CD4-positive, alpha-beta T cell (primary cell): ENCODE data around the gene UGT3A1. TPM values are rescaled to one million over a fixed set of nuclear protein-coding genes. Genes with fewer than 3 reads are reported as not detected.

Source experiments
- ATAC-seq: fragments of 200-7000 bp; cut with Tn5 transposase; one replicate; pipeline ENCODE4 v1.10.0; 2022; ENCODE audit warnings: mild to moderate bottlenecking; ENCODE audit not compliant: poor library complexity
- CTCF ChIA-PET: fragments of 350-600 bp; sonication (Branson Sonifier 250); formaldehyde crosslinking; loops from one replicate; lab custom pipeline; 2021; ENCODE audit warnings: antibody characterized with exemption, inconsistent platforms; lab: Charles Lee
- POLR2A ChIA-PET: fragments of 350-600 bp; sonication (Branson Sonifier 250); formaldehyde crosslinking; loops from one replicate; lab custom pipeline; 2021; ENCODE audit warnings: antibody characterized with exemption, inconsistent platforms; lab: Charles Lee
- DNase-seq, 14 experiments: peaks; one replicate each; pipeline ENCODE4 v3.0.0-alpha.2; 2013 to 2020; ENCODE audit warnings: mixed read lengths in 2 of 14
- H3K27ac ChIP-seq, 2 donors: one replicate each; pipeline versions ENCODE4 v1.5.1 to v1.7.0; 2013; ENCODE audit warnings: low read length in 2 of 2, low read depth in 1 of 2, mild to moderate bottlenecking in 1 of 2
- H3K27me3 ChIP-seq, 2 experiments: 1 replicate in 1 of 2; 2 replicates in 1 of 2; pipeline versions ENCODE4 v1.6.1 to v1.7.0; 2013; ENCODE audit warnings: low read length in 2 of 2, control low read depth in 1 of 2, mild to moderate bottlenecking in 1 of 2, moderate library complexity in 1 of 2; ENCODE audit not compliant: insufficient read depth in 2 of 2, control insufficient read depth in 1 of 2
- H3K36me3 ChIP-seq: one replicate; pipeline ENCODE4 v1.6.1; 2013; ENCODE audit warnings: low read length, control low read depth; ENCODE audit not compliant: insufficient read depth
- H3K4me1 ChIP-seq: one replicate; pipeline ENCODE4 v1.6.1; 2013; ENCODE audit warnings: low read length, control low read depth; ENCODE audit not compliant: insufficient read depth
- H3K4me3 ChIP-seq: one replicate; pipeline ENCODE4 v1.5.1; 2013; ENCODE audit warnings: mild to moderate bottlenecking, low read length, moderate library complexity
- H3K9me3 ChIP-seq, 2 experiments: 1 replicate in 1 of 2; 2 replicates in 1 of 2; pipeline versions ENCODE4 v1.6.1 to v1.7.0; 2013; ENCODE audit warnings: low read length in 2 of 2, mild to moderate bottlenecking in 2 of 2, control low read depth in 1 of 2, moderate library complexity in 1 of 2; ENCODE audit not compliant: control insufficient read depth in 1 of 2, insufficient read depth in 1 of 2
- H3K27ac Mint-ChIP-seq: one replicate; pipeline ENCODE4 v1.8.0; 2020; ENCODE audit warnings: mixed read lengths
- H3K27me3 Mint-ChIP-seq: one replicate; pipeline ENCODE4 v1.8.0; 2021; ENCODE audit warnings: mixed read lengths
- H3K36me3 Mint-ChIP-seq: one replicate; pipeline ENCODE4 v1.8.0; 2021; ENCODE audit warnings: low read depth, mixed read lengths
- H3K4me1 Mint-ChIP-seq: one replicate; pipeline ENCODE4 v1.8.0; 2021; ENCODE audit warnings: low read depth, mixed read lengths
- H3K4me3 Mint-ChIP-seq: one replicate; pipeline ENCODE4 v1.8.0; 2020; ENCODE audit warnings: mild to moderate bottlenecking, mixed read lengths
- H3K9me3 Mint-ChIP-seq: one replicate; pipeline ENCODE4 v1.8.0; 2020; ENCODE audit warnings: mixed read lengths
- intact Hi-C, 2 experiments: fragments of 100-400 bp; cut with DNase I in 1 of 2; cut with micrococcal nuclease in 1 of 2; formaldehyde crosslinking; loops; one replicate each; pipeline versions ENCODE4 v1.15.1 to v1.9.0; 2023 to 2025; cut with DNase I, micrococcal nuclease
- total RNA-seq, 174 experiments: library from RNA in 2 of 174; stranded (reverse) in 2 of 174; gene quantifications; one replicate each; pipeline ENCODE4 v1.2.3 and lab custom pipeline; 2021 to 2026
- TF ChIP-seq, protein P1 (sequence below): fragments of 200-600 bp; IDR thresholded peaks from one replicate; pipeline ENCODE4 v1.8.0; 2022; ENCODE audit warnings: antibody characterized with exemption, mild to moderate bottlenecking

Gene UGT3A1
- total RNA-seq, 2 experiments from 2014 or later, result not detected

- no peak overlapping the region for H3K27ac Mint-ChIP-seq
- TF ChIP-seq, protein P1, sequence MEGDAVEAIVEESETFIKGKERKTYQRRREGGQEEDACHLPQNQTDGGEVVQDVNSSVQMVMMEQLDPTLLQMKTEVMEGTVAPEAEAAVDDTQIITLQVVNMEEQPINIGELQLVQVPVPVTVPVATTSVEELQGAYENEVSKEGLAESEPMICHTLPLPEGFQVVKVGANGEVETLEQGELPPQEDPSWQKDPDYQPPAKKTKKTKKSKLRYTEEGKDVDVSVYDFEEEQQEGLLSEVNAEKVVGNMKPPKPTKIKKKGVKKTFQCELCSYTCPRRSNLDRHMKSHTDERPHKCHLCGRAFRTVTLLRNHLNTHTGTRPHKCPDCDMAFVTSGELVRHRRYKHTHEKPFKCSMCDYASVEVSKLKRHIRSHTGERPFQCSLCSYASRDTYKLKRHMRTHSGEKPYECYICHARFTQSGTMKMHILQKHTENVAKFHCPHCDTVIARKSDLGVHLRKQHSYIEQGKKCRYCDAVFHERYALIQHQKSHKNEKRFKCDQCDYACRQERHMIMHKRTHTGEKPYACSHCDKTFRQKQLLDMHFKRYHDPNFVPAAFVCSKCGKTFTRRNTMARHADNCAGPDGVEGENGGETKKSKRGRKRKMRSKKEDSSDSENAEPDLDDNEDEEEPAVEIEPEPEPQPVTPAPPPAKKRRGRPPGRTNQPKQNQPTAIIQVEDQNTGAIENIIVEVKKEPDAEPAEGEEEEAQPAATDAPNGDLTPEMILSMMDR, result no peak
- no peaks in the 10 kb centered on the region for H3K4me1 ChIP-seq
- POLR2A ChIA-PET, result no interaction called here
- H3K4me3 ChIP-seq, result no peak overlapping the region
- no peaks in the 10 kb centered on the region for H3K36me3 ChIP-seq
- H3K36me3 Mint-ChIP-seq, result no peaks in the 10 kb centered on the region
- no peak overlapping the region for H3K27ac ChIP-seq
- H3K9me3 ChIP-seq, result no peaks in the 10 kb centered on the region
- H3K9me3 Mint-ChIP-seq, result no peaks in the 10 kb centered on the region
- ATAC-seq, result no peak
- no peaks in the 10 kb centered on the region for H3K27me3 ChIP-seq
- no peak overlapping the region for H3K4me3 Mint-ChIP-seq
- CTCF ChIA-PET, result no interaction called here
- intact Hi-C loops, result no loop called here
- H3K4me1 Mint-ChIP-seq, result no peaks in the 10 kb centered on the region
- peaks cover 21% of the 10 kb centered on the region for H3K27me3 Mint-ChIP-seq
- no peak for DNase-seq
These were observed 51.6 kb downstream of the UGT3A1 start for GRCh38 chr5:35939639-35940038.

DNA sequence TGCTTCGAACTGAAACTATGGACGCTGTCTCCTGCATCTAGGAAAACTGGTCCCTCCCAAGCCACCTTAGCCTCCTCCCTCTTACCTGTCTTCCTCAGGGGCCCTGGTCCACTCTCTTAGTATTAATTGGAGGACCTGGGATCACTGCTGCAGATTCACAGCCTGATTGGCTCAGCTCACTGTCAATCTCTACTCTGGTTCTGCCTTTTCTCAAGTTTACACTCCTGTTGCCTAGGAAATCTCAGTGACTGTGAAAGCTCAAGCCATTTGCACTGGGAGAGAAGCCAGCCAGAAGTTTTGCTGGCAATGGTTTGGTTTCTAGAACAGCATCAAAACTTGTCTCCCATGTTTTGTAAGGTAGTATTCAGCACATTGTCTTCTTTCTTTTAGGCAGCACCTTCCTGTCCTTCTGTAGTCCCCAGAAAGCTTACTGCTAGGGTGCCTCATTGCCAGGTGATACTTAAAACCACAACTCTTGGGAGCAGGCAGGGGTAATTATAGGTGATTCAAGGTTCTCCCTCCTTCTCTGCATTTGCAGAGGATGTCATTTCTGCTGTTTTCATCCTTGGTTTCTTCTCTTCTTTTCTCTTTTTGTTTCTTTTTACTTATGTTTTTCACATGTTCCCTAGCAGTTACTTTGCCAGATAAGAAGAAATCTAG, 52.5 kb downstream of the UGT3A1 start, which contains the start of gene CAPSL:
Gene CAPSL, minus strand, starts transcription at position 55 of the 660 bp plus-strand sequence. CDS start 17,502 bp downstream, outside the sequence.
- no peaks in the 10 kb centered on the region for H3K36me3 ChIP-seq
- no peaks in the 10 kb centered on the region for H3K27me3 ChIP-seq
- CTCF ChIA-PET, result no interaction called here
- DNase-seq (peak in 1 of 14 experiments; percentile 29), ATAC-seq (no peak)
- POLR2A ChIA-PET, result no interaction called here
- Mint-ChIP-seq H3K27me3 (peaks cover 21% of the 10 kb centered on the region), H3K36me3 (no peaks in the 10 kb centered on the region), H3K27ac (no peak within 1 kb of the TSS), H3K4me1 (no peaks in the 10 kb centered on the region), H3K9me3 (no peaks in the 10 kb centered on the region), H3K4me3 (no peak within 1 kb of the TSS)
- H3K9me3 ChIP-seq, result no peaks in the 10 kb centered on the region
- intact Hi-C loops, result no loop called here
- H3K4me1 ChIP-seq, result no peaks in the 10 kb centered on the region
- no peak within 1 kb of the TSS for H3K27ac ChIP-seq
- no peak within 1 kb of the TSS for H3K4me3 ChIP-seq
- TF ChIP-seq, protein P1, result no peak

GRCh38 chr5:35926389-35927051, 64.7 kb downstream of the UGT3A1 start:
- DNase-seq, result peak in 13 of 14 experiments; percentile 30 to 85 (median 51)
- Mint-ChIP-seq H3K4me1 (peaks cover 43% of the 10 kb centered on the region), H3K27ac (no peak overlapping the region), H3K36me3 (no peaks in the 10 kb centered on the region), H3K27me3 (no peaks in the 10 kb centered on the region), H3K9me3 (no peaks in the 10 kb centered on the region), H3K4me3 (peak overlapping the region; percentile 80)
- peaks cover 22% of the 10 kb centered on the region for H3K4me1 ChIP-seq
- H3K4me3 ChIP-seq, result no peak overlapping the region
- no peaks in the 10 kb centered on the region for H3K27me3 ChIP-seq
- CTCF ChIA-PET, result interaction anchor here (0.8 to 6.4 kb wide), 22 partner anchors 9 to 1452 kb away, joined by 3 to 143 read pairs (median 4); partner anchors contain the start of genes IL7R and SPEF2
- H3K27ac ChIP-seq, result no peak overlapping the region
- TF ChIP-seq, protein P1, result peak; percentile 96
- intact Hi-C loops, result loop anchor here (1.0 to 5.0 kb wide), 7 partner anchors 149 to 969 kb away; no protein-coding TSS in a partner anchor
- POLR2A ChIA-PET, result interaction anchor here (0.7 to 3.0 kb wide), 9 partner anchors 44 to 997 kb away, joined by 3 to 31 read pairs (median 3); partner anchors contain the start of genes DNAJC21 and IL7R
- H3K36me3 ChIP-seq, result no peaks in the 10 kb centered on the region
- no peaks in the 10 kb centered on the region for H3K9me3 ChIP-seq
- peak; percentile 44 for ATAC-seq
